ENCODE measurements around the gene COL15A1.

DNA sequence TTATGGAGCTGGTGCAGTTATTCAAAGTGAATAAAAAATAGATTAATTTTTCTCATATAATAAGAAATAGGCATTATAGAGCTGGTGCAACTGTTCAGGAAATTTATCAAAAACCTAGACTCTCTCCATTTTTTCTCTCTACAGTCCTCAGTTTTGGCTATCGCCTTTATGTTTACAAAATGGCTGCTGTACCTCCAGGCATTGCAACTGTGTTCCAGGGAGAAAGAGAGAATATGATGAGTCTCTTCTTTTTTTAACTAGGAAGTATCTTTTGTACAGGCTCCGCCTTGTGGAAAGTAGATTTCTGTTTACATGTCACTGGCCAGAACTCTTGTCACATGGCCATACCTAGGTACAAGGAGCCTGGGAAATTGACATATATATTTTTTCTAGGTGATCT, 158.1 kb downstream of the COL15A1 start:
- TF ChIP-seq, protein P1, sequence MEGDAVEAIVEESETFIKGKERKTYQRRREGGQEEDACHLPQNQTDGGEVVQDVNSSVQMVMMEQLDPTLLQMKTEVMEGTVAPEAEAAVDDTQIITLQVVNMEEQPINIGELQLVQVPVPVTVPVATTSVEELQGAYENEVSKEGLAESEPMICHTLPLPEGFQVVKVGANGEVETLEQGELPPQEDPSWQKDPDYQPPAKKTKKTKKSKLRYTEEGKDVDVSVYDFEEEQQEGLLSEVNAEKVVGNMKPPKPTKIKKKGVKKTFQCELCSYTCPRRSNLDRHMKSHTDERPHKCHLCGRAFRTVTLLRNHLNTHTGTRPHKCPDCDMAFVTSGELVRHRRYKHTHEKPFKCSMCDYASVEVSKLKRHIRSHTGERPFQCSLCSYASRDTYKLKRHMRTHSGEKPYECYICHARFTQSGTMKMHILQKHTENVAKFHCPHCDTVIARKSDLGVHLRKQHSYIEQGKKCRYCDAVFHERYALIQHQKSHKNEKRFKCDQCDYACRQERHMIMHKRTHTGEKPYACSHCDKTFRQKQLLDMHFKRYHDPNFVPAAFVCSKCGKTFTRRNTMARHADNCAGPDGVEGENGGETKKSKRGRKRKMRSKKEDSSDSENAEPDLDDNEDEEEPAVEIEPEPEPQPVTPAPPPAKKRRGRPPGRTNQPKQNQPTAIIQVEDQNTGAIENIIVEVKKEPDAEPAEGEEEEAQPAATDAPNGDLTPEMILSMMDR (IDR thresholded peaks at IDR 0.05): no peak
- TF ChIP-seq POLR2A (IDR thresholded peaks at IDR 0.05): no peak
- no peak for TF ChIP-seq POLR2AphosphoS5 (IDR thresholded peaks at IDR 0.05; ENCODE audit: insufficient read depth in 1 of 2, low read depth in 1 of 2)
